NCI-H69 (cell line): ENCODE results near the gene STARD10.
"Not testable (repeated sequence)": the region's sequence is repeated elsewhere in the genome, so short reads cannot be mapped to it uniquely, and the experiment has no call there.

Source experiments
- DNase-seq: peaks from one replicate; lab custom pipeline; 2025; lab: John Stamatoyannopoulos, UW

Gene STARD10

GRCh38 chr11:72793425-72794367 is at the start of gene STARD10:
TSS of gene STARD10 (minus strand) at chr11:72794047. CDS start at chr11:72781181, 12,866 bp downstream.
- peak; percentile 98 for DNase-seq

- DNase-seq: no peak
Measured at GRCh38 chr11:72842653-72843330, 48.9 kb upstream of the STARD10 start.

GRCh38 chr11:72842126-72842525 is 48.3 kb upstream of the STARD10 start:
- no peak for DNase-seq

GRCh38 chr11:72841397-72841796 is 47.5 kb upstream of the STARD10 start:
- DNase-seq: no peak

- no peak for DNase-seq
Measured at GRCh38 chr11:72840780-72841179, 46.9 kb upstream of the STARD10 start.

- no peak for DNase-seq
Measured at GRCh38 chr11:72838691-72839305, 45.0 kb upstream of the STARD10 start.

GRCh38 chr11:72836111-72836510 is 42.3 kb upstream of the STARD10 start:
- DNase-seq: no peak

GRCh38 chr11:72834905-72835304 is 41.1 kb upstream of the STARD10 start:
- DNase-seq: no peak

- DNase-seq: no peak
Measured at GRCh38 chr11:72833811-72834493, 40.1 kb upstream of the STARD10 start.

GRCh38 chr11:72833083-72833733 is 39.4 kb upstream of the STARD10 start:
- DNase-seq: no peak

- no peak for DNase-seq
Measured at GRCh38 chr11:72832301-72833082, 38.6 kb upstream of the STARD10 start.

- peak; percentile 88 for DNase-seq
Measured at GRCh38 chr11:72831521-72832300, 37.9 kb upstream of the STARD10 start.

GRCh38 chr11:72829884-72830533 is 36.2 kb upstream of the STARD10 start:
- no peak for DNase-seq

GRCh38 chr11:72829178-72829577 is 35.3 kb upstream of the STARD10 start:
- DNase-seq: no peak

GRCh38 chr11:72828692-72829101 is 34.9 kb upstream of the STARD10 start:
- no peak for DNase-seq

GRCh38 chr11:72828081-72828567 is 34.3 kb upstream of the STARD10 start:
- DNase-seq: no peak

GRCh38 chr11:72827656-72828055 is 33.8 kb upstream of the STARD10 start:
- not testable (repeated sequence) for DNase-seq

GRCh38 chr11:72826942-72827480 is 33.2 kb upstream of the STARD10 start:
- DNase-seq: no peak
